HCT116 (cell line): ENCODE data around the gene APOM. TPM values are rescaled to one million over a fixed set of nuclear protein-coding genes. Genes with fewer than 3 reads are reported as not detected.

Experiments
- ATAC-seq: fragments of 200-7000 bp; cut with Tn5 transposase; 2 replicates; pipeline ENCODE4 v1.9.1; 2020; ENCODE audit warnings: mild to moderate bottlenecking, moderate library complexity
- BruUV-seq: library from RNA; stranded (reverse); fragments of 400-500 nt; replicated peaks from 2 replicates; lab custom pipeline; 2021; lab: Mats Ljungman, UMichigan
- CTCF ChIA-PET: fragments of 300-600 bp; sonication (Branson Sonifier 250); formaldehyde crosslinking; loops from one replicate; lab custom pipeline; 2021; ENCODE audit warnings: antibody characterized with exemption; lab: Charles Lee
- POLR2A ChIA-PET: fragments of 300-600, 350-600 bp; sonication (Branson Sonifier 250); formaldehyde crosslinking; loops from one replicate; lab custom pipeline; 2021; ENCODE audit warnings: antibody characterized with exemption; lab: Charles Lee
- RAD21 ChIA-PET, 2 experiments: fragments of 300-600 bp; sonication (Branson Sonifier 250); formaldehyde crosslinking; loops; one replicate each; lab custom pipeline; 2023; ENCODE audit warnings: low total read pairs in 2 of 2; ENCODE audit not compliant: uncharacterized antibody in 2 of 2, unreplicated experiment in 2 of 2, low non-redundant PET in 1 of 2; lab: Charles Lee
- DNase-seq: peaks from one replicate; pipeline ENCODE4 v3.0.0-alpha.2; 2010; ENCODE audit warnings: low read depth, low spot score
- H2AFZ ChIP-seq: fragments of 200-600 bp; shearing (Covaris generic), sonication (generic); 2 replicates; pipeline ENCODE4 v1.6.1; 2017; ENCODE audit warnings: low read depth, mixed run types, mixed read lengths, antibody characterized with exemption, low read length; ENCODE audit not compliant: poor library complexity, severe bottlenecking
- H3K27ac ChIP-seq: 2 replicates; pipeline ENCODE4 v1.5.1; 2012; ENCODE audit warnings: low read depth, low read length
- H3K27me3 ChIP-seq: fragments of 200-600 bp; sonication (generic); 2 replicates; pipeline ENCODE4 v1.6.1; 2016; ENCODE audit warnings: mixed run types, low read length, mixed read lengths; ENCODE audit not compliant: insufficient read depth
- H3K36me3 ChIP-seq, 2 experiments: fragments of 200-500 bp in 1 of 2; fragments of 200-600 bp in 1 of 2; sonication (Bioruptor generic) in 1 of 2; sonication (generic) in 1 of 2; 2 replicates each; pipeline versions ENCODE4 v1.5.1 to v1.6.1; 2014 to 2016; ENCODE audit warnings: low read length in 2 of 2, inconsistent platforms in 1 of 2, mixed read lengths in 1 of 2, mixed run types in 1 of 2; ENCODE audit not compliant: insufficient read depth in 2 of 2, control insufficient read depth in 1 of 2
- H3K4me1 ChIP-seq, 2 experiments: fragments of 200-600 bp in 1 of 2; sonication (generic) in 1 of 2; 2 replicates each; pipeline versions ENCODE4 v1.5.1 to v1.6.1; 2012 to 2017; ENCODE audit warnings: low read length in 2 of 2, inconsistent platforms in 1 of 2, mild to moderate bottlenecking in 1 of 2, mixed read lengths in 1 of 2, mixed run types in 1 of 2, moderate library complexity in 1 of 2; ENCODE audit not compliant: insufficient read depth in 2 of 2, control insufficient read depth in 1 of 2
- H3K4me2 ChIP-seq: fragments of 200-600 bp; sonication (generic); 2 replicates; pipeline ENCODE4 v1.6.1; 2017; ENCODE audit warnings: mixed run types, low read length, mixed read lengths
- H3K4me3 ChIP-seq, 2 experiments: fragments of 200-600 bp in 1 of 2; sonication (generic) in 1 of 2; replicated peaks in 1 of 2; 2 replicates each; pipeline ENCODE4 v1.5.1; 2011 to 2016; ENCODE audit warnings: low read length in 2 of 2, control low read depth in 1 of 2, low read depth in 1 of 2, mild to moderate bottlenecking in 1 of 2, mixed read lengths in 1 of 2, mixed run types in 1 of 2
- H3K79me2 ChIP-seq: fragments of 200-600 bp; sonication (generic); 2 replicates; pipeline ENCODE4 v1.6.1; 2017; ENCODE audit warnings: mild to moderate bottlenecking, mixed run types, low read length, moderate library complexity, mixed read lengths; ENCODE audit not compliant: insufficient read depth
- H3K9ac ChIP-seq: fragments of 200-600 bp; sonication (generic); 2 replicates; pipeline ENCODE4 v1.6.1; 2016; ENCODE audit warnings: low read length, mixed read lengths
- H3K9me2 ChIP-seq: fragments of 200-600 bp; sonication (generic), shearing (Covaris generic); 2 replicates; pipeline ENCODE4 v1.6.1; 2017; ENCODE audit warnings: mixed run types, mild to moderate bottlenecking, moderate library complexity; ENCODE audit not compliant: insufficient read depth
- H3K9me3 ChIP-seq, 2 experiments: fragments of 200-500 bp in 1 of 2; fragments of 200-600 bp in 1 of 2; sonication (Bioruptor generic) in 1 of 2; sonication (generic) in 1 of 2; 2 replicates each; pipeline ENCODE4 v1.6.1; 2014 to 2017; ENCODE audit warnings: low read length in 2 of 2, mixed read lengths in 2 of 2, inconsistent platforms in 1 of 2, low read depth in 1 of 2, mild to moderate bottlenecking in 1 of 2, mixed run types in 1 of 2, moderate library complexity in 1 of 2; ENCODE audit not compliant: control insufficient read depth in 1 of 2, insufficient read depth in 1 of 2
- H4K20me1 ChIP-seq: fragments of 200-600 bp; sonication (generic), shearing (Covaris generic); 2 replicates; pipeline ENCODE4 v1.6.1; 2017; ENCODE audit warnings: mixed run types, mild to moderate bottlenecking, moderate library complexity; ENCODE audit not compliant: insufficient read depth
- ATF3 ChIP-seq: IDR thresholded peaks from 2 replicates; pipeline ENCODE4 v1.6.1; 2012
- CBX3 ChIP-seq: IDR thresholded peaks from 2 replicates; pipeline ENCODE4 v1.6.1; 2012; ENCODE audit warnings: low read depth
- CEBPB ChIP-seq: IDR thresholded peaks from 2 replicates; pipeline ENCODE4 v1.6.1; 2012; ENCODE audit warnings: low read depth
- CTCF ChIP-seq, 3 experiments: fragments of 200-600 bp in 1 of 3; sonication (generic) in 1 of 3; IDR thresholded peaks in 2 of 3; conservative IDR thresholded peaks in 1 of 3; 2 replicates each; pipeline ENCODE4 v1.5.1; 2012 to 2017; ENCODE audit warnings: low read depth in 2 of 3, low read length in 2 of 3, antibody characterized with exemption in 1 of 3, borderline replicate concordance in 1 of 3, control low read depth in 1 of 3, mild to moderate bottlenecking in 1 of 3, mixed read lengths in 1 of 3, mixed run types in 1 of 3, moderate library complexity in 1 of 3; ENCODE audit not compliant: insufficient read depth in 1 of 3
- EGR1 ChIP-seq: IDR thresholded peaks from 2 replicates; pipeline ENCODE4 v1.6.1; 2012; ENCODE audit warnings: low read depth
- ELF1 ChIP-seq: IDR thresholded peaks from 2 replicates; pipeline ENCODE4 v1.6.1; 2012; ENCODE audit warnings: low read depth, borderline replicate concordance
- EZH2 ChIP-seq: fragments of 200-600 bp; sonication (generic); IDR thresholded peaks from 2 replicates; pipeline ENCODE4 v1.6.1; 2017; ENCODE audit warnings: antibody characterized with exemption, mixed run types
- EZH2phosphoT487 ChIP-seq: fragments of 200-600 bp; IDR thresholded peaks from 2 replicates; pipeline ENCODE4 v1.6.1; 2018; ENCODE audit warnings: antibody characterized with exemption, borderline replicate concordance
- FOSL1 ChIP-seq: IDR thresholded peaks from 2 replicates; pipeline ENCODE4 v1.6.1; 2012; ENCODE audit warnings: low read depth
- JUND ChIP-seq: IDR thresholded peaks from 2 replicates; pipeline ENCODE4 v1.6.1; 2012
- POLR2AphosphoS5 ChIP-seq: IDR thresholded peaks from 2 replicates; pipeline ENCODE4 v1.6.1; 2011; ENCODE audit warnings: mild to moderate bottlenecking, low read depth, low read length, moderate library complexity
- REST ChIP-seq: IDR thresholded peaks from 2 replicates; pipeline ENCODE4 v1.6.1; 2012; ENCODE audit warnings: low read depth
- SIN3A ChIP-seq: IDR thresholded peaks from 2 replicates; pipeline ENCODE4 v1.6.1; 2012; ENCODE audit warnings: low read depth
- SP1 ChIP-seq: IDR thresholded peaks from 2 replicates; pipeline ENCODE4 v1.6.1; 2012; ENCODE audit warnings: low read depth
- YY1 ChIP-seq: IDR thresholded peaks from 2 replicates; pipeline ENCODE4 v1.6.1; 2011; ENCODE audit warnings: low read length, low read depth, moderate library complexity, mild to moderate bottlenecking; ENCODE audit not compliant: insufficient replicate concordance; ENCODE audit errors: extremely low read depth
- ZBTB33 ChIP-seq: IDR thresholded peaks from 2 replicates; pipeline ENCODE4 v1.6.1; 2011; ENCODE audit warnings: mild to moderate bottlenecking, low read length, moderate library complexity; ENCODE audit not compliant: insufficient replicate concordance; ENCODE audit errors: extremely low read depth
- ZNF274 ChIP-seq: fragments of 200-500 bp; sonication (Bioruptor generic); IDR thresholded peaks from 2 replicates; pipeline ENCODE4 v1.6.1; 2014; ENCODE audit warnings: mild to moderate bottlenecking, low read depth, low read length, inconsistent platforms
- intact Hi-C: fragments of 100-400 bp; cut with micrococcal nuclease; formaldehyde crosslinking; loops from 2 replicates; pipeline ENCODE4 v1.10.0; 2022
- total RNA-seq: library from RNA; stranded (reverse); gene quantifications from one replicate; pipeline ENCODE4 v1.2.1, GENCODE V29; 2021; ENCODE audit not compliant: unreplicated experiment

Gene APOM
- total RNA-seq, 1 experiment from 2014 or later, result 2.2 TPM

GRCh38 chr6:31627690-31628287, 27.9 kb upstream of the APOM start:
- Histone ChIP-seq H3K9me2 (no peaks in the 10 kb centered on the region), H3K4me2 (no peak overlapping the region), H3K27me3 (no peaks in the 10 kb centered on the region), H3K9ac (no peak overlapping the region), H3K4me3 (no peak overlapping the region), H3K4me1 (no peaks in the 10 kb centered on the region; a peak in 1 of 4 replicates), H3K36me3 (peaks cover 54 to 96% of the 10 kb centered on the region in 2 experiments), H2AFZ (no peak overlapping the region), H3K9me3 (no peaks in the 10 kb centered on the region), H3K27ac (no peak overlapping the region), H4K20me1 (no peaks in the 10 kb centered on the region), H3K79me2 (peaks cover 90% of the 10 kb centered on the region)
- RAD21 ChIA-PET, result no interaction called here
- no peak for DNase-seq
- intact Hi-C loops, result no loop called here
- ATAC-seq, result no peak
- POLR2A ChIA-PET, result no interaction called here
- CTCF ChIA-PET, result no interaction called here
- no TSS peak for BruUV-seq
- TF ChIP-seq YY1 (no peak), ATF3 (no peak), ZBTB33 (no peak), CEBPB (no peak), EZH2 (no peak), REST (no peak), CTCF (IDR thresholded peaks at IDR 0.05 in 2 of 3, conservative IDR thresholded peaks at IDR 0.05 in 1 of 3; ENCODE audit: borderline replicate concordance in 1 of 3, insufficient read depth in 1 of 3, low read depth in 2 of 3, low read length in 2 of 3) (no peak), POLR2AphosphoS5 (no peak), CBX3 (no peak), ELF1 (no peak), EZH2phosphoT487 (no peak), JUND (no peak), EGR1 (no peak), FOSL1 (no peak), SP1 (no peak), ZNF274 (no peak), SIN3A (no peak)
